K562 (cell line): ENCODE measurements around the gene SLC1A5. TPM values are rescaled to one million over a fixed set of nuclear protein-coding genes. Genes with fewer than 3 reads are reported as not detected.
A peak's percentile ranks its signal among the peaks of the same experiment; 100 is the strongest.

ENCODE experiments used
- ATAC-seq: fragments of 200-7000 bp; cut with Tn5 transposase; 3 replicates; pipeline ENCODE4 v1.9.1; 2020; ENCODE audit warnings: moderate library complexity
- BruUV-seq: library from RNA; stranded (reverse); fragments of 400-500 nt; replicated peaks from 2 replicates; lab custom pipeline; 2021; lab: Mats Ljungman, UMichigan
- CTCF ChIA-PET: fragments of 300-600 bp; formaldehyde crosslinking; extraction: SDS; loops from one replicate; lab custom pipeline; 2021; ENCODE audit warnings: low intra/inter-chr PET ratio; lab: Yijun Ruan, JAX
- POLR2A ChIA-PET: fragments of 300-600, 350-650 bp; sonication (Branson Sonifier 250); formaldehyde crosslinking; extraction: SDS; loops from one replicate; lab custom pipeline; 2021; ENCODE audit warnings: antibody characterized with exemption, inconsistent platforms; lab: Yijun Ruan, JAX
- DNase-seq, 4 experiments: peaks; one replicate each; pipeline versions ENCODE4 v3.0.0 to v3.0.0-alpha.2; 2011 to 2018; ENCODE audit warnings: low spot score in 3 of 4, mixed read lengths in 3 of 4; ENCODE audit errors: extremely low read depth in 1 of 4
- FAIRE-seq: peaks from 2 replicates; lab custom pipeline; 2011; peaks lifted over from hg19 to GRCh38; lab: Jason Lieb, UNC
- H2AFZ ChIP-seq: 2 replicates; pipeline ENCODE4 v1.6.0; 2011; ENCODE audit warnings: low read depth, low read length, control low read depth, inconsistent platforms
- H3K27ac ChIP-seq: fragments of 200-600 bp; 3 replicates; pipeline ENCODE4 v1.8.0; 2011; ENCODE audit warnings: low read depth, mild to moderate bottlenecking, control low read depth, inconsistent platforms, low read length, moderate library complexity, mixed read lengths; ENCODE audit errors: extremely low read depth
- H3K27me3 ChIP-seq, 2 experiments: fragments of 300-600 bp in 1 of 2; 2 replicates in 1 of 2; 3 replicates in 1 of 2; pipeline versions ENCODE4 v1.6.0 to v1.8.0; 2011; ENCODE audit warnings: inconsistent platforms in 2 of 2, low read length in 2 of 2, mild to moderate bottlenecking in 1 of 2, mixed read lengths in 1 of 2, moderate library complexity in 1 of 2; ENCODE audit not compliant: control insufficient read depth in 2 of 2, insufficient read depth in 2 of 2
- H3K36me3 ChIP-seq: fragments of 300-600 bp; 3 replicates; pipeline ENCODE4 v1.8.0; 2011; ENCODE audit warnings: mild to moderate bottlenecking, low read length, inconsistent platforms; ENCODE audit not compliant: control insufficient read depth, insufficient read depth
- H3K4me1 ChIP-seq, 2 experiments: fragments of 200-600 bp in 1 of 2; replicated peaks in 1 of 2; 2 replicates in 1 of 2; 3 replicates in 1 of 2; pipeline versions ENCODE4 v1.5.1 to v1.8.0; 2011; ENCODE audit warnings: inconsistent platforms in 2 of 2, low read length in 2 of 2, mild to moderate bottlenecking in 1 of 2, mixed read lengths in 1 of 2, moderate library complexity in 1 of 2; ENCODE audit not compliant: control insufficient read depth in 2 of 2, insufficient read depth in 2 of 2
- H3K4me2 ChIP-seq: 2 replicates; pipeline ENCODE4 v1.6.1; 2011; ENCODE audit warnings: low read length, control low read depth, inconsistent platforms, mixed read lengths; ENCODE audit not compliant: insufficient read depth
- H3K4me3 ChIP-seq: fragments of 200-600 bp; sonication (generic), shearing (Covaris generic); 2 replicates; pipeline ENCODE4 v1.5.1; 2016; ENCODE audit warnings: control low read depth, inconsistent platforms
- H3K79me2 ChIP-seq: fragments of 200-600 bp; 3 replicates; pipeline ENCODE4 v1.8.0; 2011; ENCODE audit warnings: low read length, inconsistent platforms; ENCODE audit not compliant: control insufficient read depth, insufficient read depth
- H3K9ac ChIP-seq, 2 experiments: 2 replicates each; pipeline versions ENCODE4 v1.6.0 to v1.6.1; 2011; ENCODE audit warnings: low read depth in 2 of 2, low read length in 2 of 2, control low read depth in 1 of 2, inconsistent platforms in 1 of 2, mild to moderate bottlenecking in 1 of 2, mixed read lengths in 1 of 2; ENCODE audit not compliant: insufficient read depth in 1 of 2
- H3K9me1 ChIP-seq: one replicate; pipeline ENCODE4 v1.6.0; 2011; ENCODE audit warnings: inconsistent platforms, mild to moderate bottlenecking, low read length, moderate library complexity; ENCODE audit not compliant: control insufficient read depth, insufficient read depth
- H3K9me3 ChIP-seq: replicated peaks from 2 replicates; pipeline ENCODE4 v1.5.1; 2011; ENCODE audit warnings: low read depth, low read length, inconsistent platforms; ENCODE audit not compliant: control insufficient read depth, insufficient read depth
- H4K20me1 ChIP-seq: replicated peaks from 2 replicates; pipeline ENCODE4 v1.6.1; 2011; ENCODE audit warnings: low read length, inconsistent platforms, mixed read lengths; ENCODE audit not compliant: control insufficient read depth, insufficient read depth
- DEAF1 ChIP-seq: fragments of 450-650 bp; formaldehyde crosslinking; IDR thresholded peaks from 2 replicates; pipeline ENCODE4 v1.4.0; 2020; ENCODE audit warnings: mild to moderate bottlenecking, moderate library complexity
- FOXJ2 ChIP-seq: fragments of 200-800 bp; sonication (Bioruptor generic); IDR thresholded peaks from 2 replicates; pipeline ENCODE4 v1.6.1; 2016; ENCODE audit warnings: missing genetic modification characterization, missing compliant biosample characterization
- GTF2A2 ChIP-seq: IDR thresholded peaks from 2 replicates; pipeline ENCODE4 v1.6.1; 2016; ENCODE audit warnings: mild to moderate bottlenecking, missing genetic modification characterization, missing compliant biosample characterization
- MBD2 ChIP-seq: sonication (generic); IDR thresholded peaks from 2 replicates; pipeline ENCODE4 v1.6.1; 2016; ENCODE audit warnings: low read depth, borderline replicate concordance
- NFXL1 ChIP-seq: fragments of 450-650 bp; formaldehyde crosslinking; IDR thresholded peaks from 2 replicates; pipeline ENCODE4 v1.4.0; 2021; ENCODE audit warnings: mild to moderate bottlenecking
- NONO ChIP-seq, 2 experiments: fragments of 200-400 bp in 1 of 2; fragments of 450-650 bp in 1 of 2; formaldehyde crosslinking in 1 of 2; IDR thresholded peaks; 2 replicates each; pipeline ENCODE4 v1.6.1; 2017; ENCODE audit warnings: low read depth in 2 of 2, mild to moderate bottlenecking in 2 of 2, moderate library complexity in 2 of 2, low read length in 1 of 2
- RB1 ChIP-seq: fragments of 450-650 bp; IDR thresholded peaks from 2 replicates; pipeline ENCODE4 v1.6.1; 2017; ENCODE audit warnings: low read depth, mild to moderate bottlenecking
- RUNX1 ChIP-seq: sonication (generic); IDR thresholded peaks from 2 replicates; pipeline ENCODE4 v1.6.1; 2016; ENCODE audit warnings: antibody characterized with exemption, low read depth
- SIRT6 ChIP-seq: IDR thresholded peaks from one replicate; pipeline ENCODE4 v1.6.1; 2012; ENCODE audit warnings: low read depth, mild to moderate bottlenecking, control low read depth, inconsistent platforms, low read length, moderate library complexity
- SMAD1 ChIP-seq: fragments of 150-350 bp; IDR thresholded peaks from 2 replicates; pipeline ENCODE4 v1.6.1; 2014; ENCODE audit warnings: low read length, low read depth; ENCODE audit not compliant: partially characterized antibody
- TBP ChIP-seq: optimal IDR thresholded peaks from 2 replicates; pipeline ENCODE3; 2011; ENCODE audit warnings: low read depth, low read length, improper control_type of control experiment
- XRCC3 ChIP-seq: fragments of 450-650 bp; IDR thresholded peaks from 2 replicates; pipeline ENCODE4 v1.6.1; 2017; ENCODE audit warnings: mild to moderate bottlenecking, moderate library complexity
- ZBTB17 ChIP-seq: fragments of 450-650 bp; formaldehyde crosslinking; IDR thresholded peaks from 2 replicates; pipeline ENCODE4 v1.4.0; 2020; ENCODE audit warnings: mild to moderate bottlenecking
- ZBTB34 ChIP-seq: fragments of 250-450 bp; sonication (Bioruptor Pico); IDR thresholded peaks from 2 replicates; pipeline ENCODE4 v1.8.0; 2021; ENCODE audit warnings: mild to moderate bottlenecking, moderate library complexity
- ZFX ChIP-seq: sonication (generic); formaldehyde crosslinking; IDR thresholded peaks from 2 replicates; pipeline ENCODE4 v1.8.0; 2022; ENCODE audit warnings: mild to moderate bottlenecking, missing genetic modification reagents, moderate library complexity
- ZNF212 ChIP-seq: fragments of 450-650 bp; formaldehyde crosslinking; IDR thresholded peaks from 2 replicates; pipeline ENCODE4 v1.4.0; 2020; ENCODE audit warnings: mild to moderate bottlenecking
- ZNF583 ChIP-seq: fragments of 250-450 bp; sonication (Bioruptor Pico); IDR thresholded peaks from 2 replicates; pipeline ENCODE4 v1.4.0; 2020
- ZNF639 ChIP-seq, 2 experiments: fragments of 200-800 bp in 1 of 2; sonication (Bioruptor generic) in 1 of 2; sonication (generic) in 1 of 2; formaldehyde crosslinking in 1 of 2; IDR thresholded peaks in 1 of 2; conservative IDR thresholded peaks in 1 of 2; 2 replicates each; pipeline versions ENCODE4 v1.5.0 to v1.6.1; 2016 to 2020; ENCODE audit warnings: missing compliant biosample characterization in 1 of 2, missing genetic modification characterization in 1 of 2, missing genetic modification reagents in 1 of 2
- WGBS: fragments of 100-300 bp; shearing (Covaris generic); methylation state at CpG from one replicate; pipeline ENCODE4 v1.1.6; 2016; ENCODE audit warnings: low coverage, mixed read lengths; ENCODE audit not compliant: insufficient coverage; ENCODE audit errors: missing lambda C conversion rate; 5-methylcytosine and 5-hydroxymethylcytosine counted together
- in situ Hi-C: fragments of 300-500 bp; cut with MboI; formaldehyde crosslinking; loops from 4 replicates; pipeline ENCODE4 v1.15.0; 2018; ENCODE audit warnings: inconsistent platforms, mixed read lengths
- intact Hi-C: fragments of 100-400 bp; cut with micrococcal nuclease; formaldehyde crosslinking; loops from 2 replicates; pipeline ENCODE4 v1.14.2; 2022
- polyA plus RNA-seq, 8 experiments: library from polyadenylated mRNA; depleted of rRNA in 4 of 8; stranded (reverse) in 5 of 8; unstranded in 3 of 8; fragments of >200 nt; fragmentation: Nextera tagmentation in 2 of 8; fragmentation: Illumina TruSeq in 1 of 8; extraction: Ambion mirVana in 2 of 8; extraction: Trizol in 1 of 8; gene quantifications; 2 replicates each; pipeline versions ENCODE4 v1.2.1 to v1.2.3, GENCODE V29; 2011 to 2014; ENCODE audit warnings: inconsistent platforms in 1 of 8, missing spikeins in 1 of 8
- total RNA-seq, 7 experiments: library from RNA; depleted of rRNA in 6 of 7; stranded (reverse); fragments of >200 nt in 6 of 7; fragmentation: Illumina TruSeq in 2 of 7; extraction: Trizol in 2 of 7; gene quantifications; 2 replicates each; pipeline versions ENCODE4 v1.2.1 to v1.2.3, GENCODE V29; 2011 to 2021; ENCODE audit warnings: low replicate concordance in 1 of 7

Gene SLC1A5
- total and polyA plus RNA-seq, 9 of the 15 experiments (the other 6 are each of a cell fraction or from before 2014, with no cell fraction given), result 31.2 to 417 (median 134) TPM

GRCh38 chr19:46745521-46746280 lies 42.7 kb downstream of the SLC1A5 start, which contains the start of gene FKRP:
Gene FKRP (plus strand): TSS chr19:46746057. CDS start chr19:46755451, 9,394 bp downstream.
- no TSS peak for BruUV-seq
- WGBS, result 2% methylated on average over 26 of the region's 68 CpGs
- peak within 1 kb of the TSS; percentile 74 for H2AFZ ChIP-seq
- intact Hi-C loops, result loop anchor here (2.0 kb wide), 1 partner anchor 41 kb away; no protein-coding TSS in a partner anchor
- ChIA-PET CTCF (no interaction called here), POLR2A (interaction anchor here (0.6 to 1.0 kb wide), 2 partner anchors 9 to 31 kb away, joined by 4 to 5 read pairs; no protein-coding TSS in a partner anchor)
- H3K9me1 ChIP-seq, result peaks cover 2% of the 10 kb centered on the region
- peaks cover 28% of the 10 kb centered on the region for H4K20me1 ChIP-seq
- peaks cover 18 to 39% of the 10 kb centered on the region in 2 experiments; a peak in 4 of 5 replicates for H3K4me1 ChIP-seq
- in situ Hi-C loops, result no loop called here
- H3K4me2 ChIP-seq, result peak within 1 kb of the TSS; percentile 94
- H3K4me3 ChIP-seq, result peak within 1 kb of the TSS; percentile 98
- ATAC-seq (peak; percentile 75), DNase-seq (peak; percentile 33 to 87 (median 80)), FAIRE-seq (no peak)
- H3K27me3 ChIP-seq, result no peaks in the 10 kb centered on the region
- peak within 1 kb of the TSS; percentile 91 to 99 for H3K9ac ChIP-seq
- H3K36me3 ChIP-seq, result peaks cover 35% of the 10 kb centered on the region; the same call in 1 of the 3 replicates
- H3K27ac ChIP-seq, result peak within 1 kb of the TSS; percentile 88
- no peaks in the 10 kb centered on the region for H3K9me3 ChIP-seq
- peaks cover 61% of the 10 kb centered on the region for H3K79me2 ChIP-seq
- 0 out of 2 replicates have a peak, but pooled peaks have one; percentile 21 for TF ChIP-seq ZNF583 (CRISPR knock-in tag)
- no peak for TF ChIP-seq FOXJ2 (tag)
- TF ChIP-seq SMAD1, result no peak
- TF ChIP-seq NFXL1 (CRISPR knock-in tag), result no peak
- no peak for TF ChIP-seq SIRT6
- TF ChIP-seq TBP, result peak; percentile 63
- no peak for TF ChIP-seq ZBTB17
- 0 out of 2 replicates have a peak, but pooled peaks have one; percentile 26 for TF ChIP-seq GTF2A2 (tag)
- TF ChIP-seq XRCC3, result no peak
- no peak for TF ChIP-seq MBD2
- peak; percentile 85 for TF ChIP-seq ZFX (CRISPR knock-in tag)
- TF ChIP-seq NONO (IDR thresholded peaks at IDR 0.05; ENCODE audit: low read depth in 2 of 2, low read length in 1 of 2), result peak in 1 of 2 experiments; percentile 79; a peak in 2 of 4 replicates
- TF ChIP-seq ZNF212 (CRISPR knock-in tag), result no peak
- 0 out of 4 replicates have a peak, but pooled peaks of 1 of the 2 experiments have one; percentile 54 for TF ChIP-seq ZNF639 (CRISPR knock-in tag; conservative IDR thresholded peaks at IDR 0.05 in 1 of 2, IDR thresholded peaks at IDR 0.05 in 1 of 2)
- TF ChIP-seq RB1, result peak; percentile 60
- TF ChIP-seq DEAF1, result no peak
- TF ChIP-seq ZBTB34 (CRISPR knock-in tag), result no peak
- TF ChIP-seq RUNX1, result no peak
